Measurements from ENCODE around the gene UBD. TPM values are rescaled to one million over a fixed set of nuclear protein-coding genes. Genes with fewer than 3 reads are reported as not detected.

Gene UBD
- polyA plus RNA-seq, 6 donors from 2014 or later, result not detected

- Mint-ChIP-seq H3K27ac (no peak within 1 kb of the TSS), H3K4me1 (peaks cover 0 to 6% (median 0%) of the 10 kb centered on the region in 3 donors), H3K4me3 (no peak within 1 kb of the TSS), H3K9me3 (no peaks in the 10 kb centered on the region), H3K27me3 (peaks cover 36 to 55% (median 54%) of the 10 kb centered on the region in 3 donors), H3K36me3 (peaks cover 0 to 6% of the 10 kb centered on the region in 2 donors)
- no peak for ATAC-seq (ENCODE audit: low read depth in 2 of 2)
- DNase-seq, result no peak
These were observed 25.3 kb upstream of the UBD start, which contains the start of gene OR2H2 for GRCh38 chr6:29584821-29585220. OR2H2 (plus strand) TSS chr6:29585121; CDS start chr6:29587945, 2,824 bp downstream.

- no peak for DNase-seq
These were observed 18.0 kb upstream of the UBD start for GRCh38 chr6:29577544-29577943.

DNA sequence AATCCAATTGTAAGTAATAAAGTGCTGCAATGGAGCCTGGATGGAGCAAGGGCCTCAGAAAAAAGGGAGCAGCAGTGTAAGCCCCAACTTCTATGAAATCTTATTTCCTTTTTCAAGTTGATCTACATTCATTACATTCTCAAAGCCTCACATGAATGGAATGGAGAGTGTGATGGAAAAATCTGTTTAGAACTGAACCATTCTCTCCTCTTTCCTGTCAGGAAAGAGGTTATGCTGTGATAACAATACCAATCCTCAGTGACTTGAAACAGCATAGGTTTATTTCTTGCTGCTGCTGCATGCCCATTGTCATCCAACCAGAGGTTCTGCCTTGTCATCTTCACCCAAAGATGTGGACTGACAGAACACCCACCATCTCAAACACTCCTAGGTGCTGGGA, 16.5 kb upstream of the UBD start:
- H3K4me1 Mint-ChIP-seq, result no peaks in the 10 kb centered on the region
- H3K27ac Mint-ChIP-seq, result no peak overlapping the region
- peaks cover 0 to 1% (median 0%) of the 10 kb centered on the region in 7 donors for H3K9me3 Mint-ChIP-seq
- DNase-seq (no peak), ATAC-seq (ENCODE audit: low read depth in 2 of 2) (no peak)
- peaks cover 56 to 79% (median 63%) of the 10 kb centered on the region in 3 donors for H3K27me3 Mint-ChIP-seq
- H3K4me3 Mint-ChIP-seq, result no peak overlapping the region
- H3K36me3 Mint-ChIP-seq, result peaks cover 0 to 7% of the 10 kb centered on the region in 2 donors

More at GRCh38 chr6:29577544-29577943, 18.0 kb upstream of the UBD start:
- no peak for ATAC-seq (ENCODE audit: low read depth in 2 of 2)
- Mint-ChIP-seq H3K27ac (no peak overlapping the region), H3K27me3 (peaks cover 50 to 71% (median 51%) of the 10 kb centered on the region in 3 donors), H3K4me1 (no peaks in the 10 kb centered on the region), H3K9me3 (no peaks in the 10 kb centered on the region), H3K4me3 (no peak overlapping the region), H3K36me3 (peaks cover 0 to 7% of the 10 kb centered on the region in 2 donors)

DNA sequence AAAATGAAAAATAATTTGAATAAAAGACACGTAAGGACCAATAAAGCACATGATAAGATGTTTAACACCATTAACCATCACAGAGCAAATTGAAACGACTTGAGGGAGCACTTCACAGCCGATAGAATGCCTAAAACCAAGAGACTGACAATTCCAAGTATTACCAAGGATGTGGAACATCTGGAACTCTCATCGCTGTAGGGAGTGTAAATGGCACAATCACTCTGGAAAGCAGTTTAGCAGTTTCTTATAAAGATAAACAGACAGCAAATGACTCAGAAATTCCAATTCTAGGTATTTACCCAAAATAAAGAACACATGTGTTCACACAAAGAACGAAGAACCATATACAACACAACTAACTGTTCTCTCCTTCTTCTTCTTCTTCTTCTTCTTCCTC, 8.5 kb upstream of the UBD start:
- peaks cover 19 to 34% (median 22%) of the 10 kb centered on the region in 3 donors for H3K27me3 Mint-ChIP-seq
- H3K36me3 Mint-ChIP-seq, result no peaks in the 10 kb centered on the region
- H3K4me1 Mint-ChIP-seq, result peaks cover 11 to 14% (median 13%) of the 10 kb centered on the region in 3 donors
- DNase-seq, result no peak
- H3K27ac Mint-ChIP-seq, result no peak overlapping the region
- no peak overlapping the region for H3K4me3 Mint-ChIP-seq
- H3K9me3 Mint-ChIP-seq, result peaks cover 0 to 5% (median 1%) of the 10 kb centered on the region in 7 donors
- ATAC-seq (ENCODE audit: low read depth in 2 of 2), result no peak

- Mint-ChIP-seq H3K36me3 (no peaks in the 10 kb centered on the region), H3K27ac (no peak overlapping the region), H3K27me3 (peaks cover 22 to 39% (median 23%) of the 10 kb centered on the region in 3 donors), H3K4me3 (no peak overlapping the region), H3K4me1 (peaks cover 13 to 15% (median 13%) of the 10 kb centered on the region in 3 donors), H3K9me3 (peaks cover 0 to 5% (median 3%) of the 10 kb centered on the region in 7 donors)
- no peak for DNase-seq
- no peak for ATAC-seq (ENCODE audit: low read depth in 2 of 2)
These were observed 8.0 kb upstream of the UBD start for GRCh38 chr6:29567541-29567940.

- peaks cover 0 to 5% (median 3%) of the 10 kb centered on the region in 7 donors for H3K9me3 Mint-ChIP-seq
These were observed 7.3 kb upstream of the UBD start for GRCh38 chr6:29566856-29567255.

DNA sequence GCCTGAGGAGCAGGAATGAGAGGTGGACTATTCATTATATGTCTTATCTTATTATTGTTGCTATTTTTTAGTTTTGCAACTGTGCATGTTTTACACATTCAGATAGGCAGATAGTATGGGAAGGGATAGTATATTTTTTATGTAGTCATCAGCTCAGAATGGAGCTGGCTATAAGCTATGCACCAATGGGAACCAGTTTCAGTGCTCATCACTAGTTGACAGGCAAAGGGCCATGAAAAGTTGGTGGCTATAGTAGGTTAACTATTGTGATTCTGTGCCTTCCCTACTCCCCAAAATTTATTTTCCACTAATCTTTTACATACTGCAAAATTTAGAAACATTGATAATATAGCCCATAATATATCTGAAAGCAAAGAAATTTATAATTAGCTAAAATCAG, 5.3 kb upstream of the UBD start:
- H3K9me3 Mint-ChIP-seq, result peaks cover 0 to 7% (median 4%) of the 10 kb centered on the region in 7 donors
- H3K27me3 Mint-ChIP-seq, result peaks cover 16 to 39% (median 32%) of the 10 kb centered on the region in 3 donors
- peak; percentile 43 to 58 for ATAC-seq (ENCODE audit: low read depth in 2 of 2)
- H3K4me1 Mint-ChIP-seq, result peaks cover 13 to 15% (median 13%) of the 10 kb centered on the region in 3 donors
- no peaks in the 10 kb centered on the region for H3K36me3 Mint-ChIP-seq
- H3K27ac Mint-ChIP-seq, result peak overlapping the region in 2 of 6 donors; percentile 26 to 76
- peak; percentile 11 for DNase-seq
- peak overlapping the region in 1 of 8 donors; percentile 51 for H3K4me3 Mint-ChIP-seq

More at GRCh38 chr6:29566856-29567255, 7.3 kb upstream of the UBD start:
- H3K27me3 Mint-ChIP-seq, result peaks cover 18 to 39% (median 23%) of the 10 kb centered on the region in 3 donors
- H3K4me3 Mint-ChIP-seq, result no peak overlapping the region
- peaks cover 13 to 15% (median 13%) of the 10 kb centered on the region in 3 donors for H3K4me1 Mint-ChIP-seq
- ATAC-seq (ENCODE audit: low read depth in 2 of 2), result no peak
- H3K27ac Mint-ChIP-seq, result no peak overlapping the region
- no peaks in the 10 kb centered on the region for H3K36me3 Mint-ChIP-seq
- DNase-seq, result no peak

DNA sequence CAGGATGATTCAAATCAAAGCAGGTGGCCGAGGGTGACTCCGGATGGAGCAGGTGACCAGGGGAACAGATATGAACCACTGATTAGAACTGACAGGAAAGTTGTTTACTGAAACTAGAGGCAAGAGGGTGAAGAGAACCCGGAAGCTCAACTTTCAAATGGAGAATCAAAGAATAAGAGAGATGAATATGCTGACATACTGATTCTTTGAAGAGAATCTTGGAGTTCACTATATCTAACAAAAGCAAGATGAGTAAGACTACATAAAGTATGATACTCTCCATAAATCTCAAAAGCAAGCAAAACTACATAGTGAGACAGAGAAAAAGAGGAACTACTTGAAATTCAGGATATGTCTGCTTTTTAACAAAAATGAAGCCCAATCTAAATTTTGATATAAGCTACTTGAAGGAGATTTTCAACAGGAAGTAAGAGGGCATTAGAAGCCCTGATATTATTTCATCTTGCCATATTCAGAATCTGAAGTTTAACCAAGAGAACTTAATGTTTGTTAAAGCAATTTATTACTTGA, 4.0 kb upstream of the UBD start:
- Mint-ChIP-seq H3K27me3 (peaks cover 25 to 51% (median 42%) of the 10 kb centered on the region in 3 donors), H3K9me3 (peaks cover 0 to 7% (median 3%) of the 10 kb centered on the region in 7 donors), H3K4me3 (peak overlapping the region in 5 of 8 donors; percentile 22 to 76 (median 50)), H3K4me1 (peaks cover 12 to 15% (median 13%) of the 10 kb centered on the region in 3 donors), H3K36me3 (no peaks in the 10 kb centered on the region), H3K27ac (peak overlapping the region in 3 of 6 donors; percentile 2 to 39 (median 36))
- ATAC-seq (ENCODE audit: low read depth in 2 of 2) (peak in 1 of 2 donors; percentile 16), DNase-seq (no peak)

DNA sequence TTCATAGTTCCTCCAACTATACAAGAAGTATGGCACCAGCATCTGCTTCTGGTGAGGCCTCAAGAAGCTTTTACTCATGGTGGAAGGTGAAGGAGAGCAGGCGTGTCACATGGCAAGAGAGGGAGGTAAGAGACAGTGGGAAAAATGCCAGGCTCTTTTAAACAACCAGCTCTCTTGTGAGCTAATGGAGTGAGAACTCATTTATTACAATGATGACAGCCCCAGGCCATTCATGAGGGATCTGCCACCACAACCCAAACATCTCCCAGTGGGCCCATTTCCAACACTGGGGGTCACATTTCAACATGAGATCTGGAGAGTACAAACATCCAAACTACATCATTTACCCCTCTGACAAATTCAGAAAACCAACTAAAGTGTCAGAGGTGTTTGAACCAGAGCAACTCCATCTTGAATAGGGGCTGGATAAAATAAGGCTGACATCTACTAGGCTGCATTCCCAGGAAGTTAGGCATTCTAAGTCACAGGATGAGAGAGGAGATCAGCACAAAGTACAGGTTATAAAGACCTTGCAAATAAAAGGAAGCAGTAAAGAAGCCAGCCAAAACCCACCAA, 2.2 kb upstream of the UBD start:
- Mint-ChIP-seq H3K36me3 (no peaks in the 10 kb centered on the region), H3K27me3 (peaks cover 27 to 62% (median 42%) of the 10 kb centered on the region in 3 donors), H3K4me3 (no peak overlapping the region), H3K4me1 (peaks cover 7 to 11% (median 9%) of the 10 kb centered on the region in 3 donors), H3K9me3 (peaks cover 0 to 7% (median 0%) of the 10 kb centered on the region in 7 donors), H3K27ac (peak overlapping the region in 1 of 6 donors; percentile 1)
- DNase-seq (no peak), ATAC-seq (ENCODE audit: low read depth in 2 of 2) (no peak)

GRCh38 chr6:29561091-29561490, 1.6 kb upstream of the UBD start:
- no peak overlapping the region for H3K27ac Mint-ChIP-seq
- peaks cover 31 to 68% (median 48%) of the 10 kb centered on the region in 3 donors for H3K27me3 Mint-ChIP-seq
- DNase-seq (no peak), ATAC-seq (ENCODE audit: low read depth in 2 of 2) (no peak)
- H3K4me3 Mint-ChIP-seq, result no peak overlapping the region
- peaks cover 0 to 7% (median 0%) of the 10 kb centered on the region in 7 donors for H3K9me3 Mint-ChIP-seq
- H3K36me3 Mint-ChIP-seq, result no peaks in the 10 kb centered on the region
- peaks cover 7 to 11% (median 9%) of the 10 kb centered on the region in 3 donors for H3K4me1 Mint-ChIP-seq

- Mint-ChIP-seq H3K27ac (no peak overlapping the region), H3K27me3 (peaks cover 50 to 85% (median 73%) of the 10 kb centered on the region in 3 donors), H3K4me1 (peaks cover 7 to 18% (median 11%) of the 10 kb centered on the region in 3 donors), H3K4me3 (no peak overlapping the region), H3K9me3 (peaks cover 0 to 7% (median 0%) of the 10 kb centered on the region in 7 donors), H3K36me3 (no peaks in the 10 kb centered on the region)
- no peak for ATAC-seq (ENCODE audit: low read depth in 2 of 2)
- DNase-seq, result no peak
These were observed 973 bp downstream of the UBD start for GRCh38 chr6:29558439-29559079.

DNA sequence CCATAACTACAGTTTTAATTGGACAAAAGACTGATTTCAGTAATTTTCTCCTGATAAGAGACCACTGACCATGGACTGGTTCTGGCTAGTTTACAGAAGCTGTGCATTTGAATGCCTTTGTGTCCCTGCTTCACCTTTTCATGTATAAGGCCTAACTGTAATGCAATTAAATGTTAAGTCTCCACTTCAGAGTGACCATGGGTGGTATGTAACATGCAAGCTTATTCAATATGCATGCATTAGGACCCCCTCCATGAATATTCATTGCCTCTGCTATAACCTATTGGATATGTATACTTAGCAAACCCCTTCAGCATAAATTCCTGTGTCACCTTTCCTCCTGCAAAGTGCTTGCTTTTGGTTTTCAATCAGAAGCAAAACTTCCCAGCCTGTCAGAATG, 2.2 kb downstream of the UBD start:
- H3K27ac Mint-ChIP-seq, result no peak overlapping the region
- peaks cover 0 to 5% (median 0%) of the 10 kb centered on the region in 7 donors for H3K9me3 Mint-ChIP-seq
- no peak overlapping the region for H3K4me3 Mint-ChIP-seq
- H3K4me1 Mint-ChIP-seq, result peaks cover 4 to 19% (median 15%) of the 10 kb centered on the region in 3 donors
- H3K27me3 Mint-ChIP-seq, result peaks cover 49 to 79% (median 68%) of the 10 kb centered on the region in 3 donors
- no peak for DNase-seq
- no peak for ATAC-seq (ENCODE audit: low read depth in 2 of 2)
- H3K36me3 Mint-ChIP-seq, result no peaks in the 10 kb centered on the region

DNA sequence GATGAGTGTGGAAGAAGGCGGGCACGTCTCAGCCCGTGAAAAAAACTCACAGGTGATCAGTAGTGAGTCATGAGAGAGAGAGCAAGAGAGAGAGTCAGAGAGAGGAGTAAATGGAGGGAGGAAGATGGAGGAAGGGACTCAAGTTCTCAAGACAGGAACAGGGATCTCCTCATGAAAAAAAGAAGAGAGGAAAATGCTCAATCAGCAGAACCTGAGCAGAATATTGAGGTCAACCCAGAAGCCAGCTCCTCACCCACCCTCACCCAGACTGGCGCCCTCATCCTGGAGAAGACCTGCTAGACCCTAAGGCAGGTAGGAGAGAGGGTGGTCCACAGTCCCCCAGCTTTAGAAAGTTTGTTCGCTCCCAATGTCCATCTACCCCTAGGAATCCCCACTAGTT, 4.8 kb downstream of the UBD start:
- Mint-ChIP-seq H3K27me3 (peaks cover 48 to 70% (median 57%) of the 10 kb centered on the region in 3 donors), H3K4me3 (peak overlapping the region in 3 of 8 donors; percentile 1 to 86 (median 50)), H3K36me3 (no peaks in the 10 kb centered on the region), H3K27ac (no peak overlapping the region), H3K9me3 (peaks cover 0 to 5% (median 0%) of the 10 kb centered on the region in 7 donors), H3K4me1 (peaks cover 4 to 19% (median 15%) of the 10 kb centered on the region in 3 donors)
- DNase-seq (no peak), ATAC-seq (ENCODE audit: low read depth in 2 of 2) (no peak)

Data from naive B cell (primary cell).